Activated effector memory CD4-positive, alpha-beta T cell treated with anti-CD3 and anti-CD28 coated beads, Interleukin-2, amount 50 U/mL, for 16 hours (primary cell): Measurements from ENCODE around the gene KLHL13.
"Not testable (repeated sequence)": the region's sequence is repeated elsewhere in the genome, so short reads cannot be mapped to it uniquely, and the experiment has no call there.

ENCODE experiments used
- DNase-seq: peaks from one replicate; pipeline ENCODE4 v3.0.0-alpha.2; 2020

The KLHL13 gene

GRCh38 chrX:118066867-118067515 is 49.6 kb downstream of the KLHL13 start:
- no peak for DNase-seq

- no peak for DNase-seq
These were observed 53.6 kb downstream of the KLHL13 start for GRCh38 chrX:118062817-118063615.

- DNase-seq, result no peak
These were observed 54.4 kb downstream of the KLHL13 start for GRCh38 chrX:118062048-118062789.

- DNase-seq, result no peak
These were observed 57.7 kb downstream of the KLHL13 start for GRCh38 chrX:118058924-118059323.

GRCh38 chrX:118056870-118057269 is 59.7 kb downstream of the KLHL13 start:
- no peak for DNase-seq

GRCh38 chrX:118049713-118050112 is 66.9 kb downstream of the KLHL13 start:
- no peak for DNase-seq

GRCh38 chrX:118047446-118048186 is 69.0 kb downstream of the KLHL13 start:
- DNase-seq, result no peak

GRCh38 chrX:118039591-118039990 is 77.0 kb downstream of the KLHL13 start:
- DNase-seq, result no peak

GRCh38 chrX:118038614-118039365 is 77.8 kb downstream of the KLHL13 start:
- DNase-seq, result no peak

- no peak for DNase-seq
These were observed 90.0 kb downstream of the KLHL13 start for GRCh38 chrX:118026631-118027030.

GRCh38 chrX:118025226-118025625 is 91.4 kb downstream of the KLHL13 start:
- DNase-seq, result no peak

GRCh38 chrX:118024482-118024881 is 92.1 kb downstream of the KLHL13 start:
- DNase-seq, result no peak

- no peak for DNase-seq
These were observed 93.9 kb downstream of the KLHL13 start for GRCh38 chrX:118022753-118023152.

- DNase-seq, result no peak
These were observed 100.2 kb downstream of the KLHL13 start for GRCh38 chrX:118016422-118016821.

- DNase-seq, result not testable (repeated sequence)
These were observed 114.2 kb downstream of the KLHL13 start for GRCh38 chrX:118002417-118002816.

GRCh38 chrX:118000518-118000917 is 116.1 kb downstream of the KLHL13 start:
- no peak for DNase-seq

- no peak for DNase-seq
These were observed 118.4 kb downstream of the KLHL13 start for GRCh38 chrX:117998171-117998570.

GRCh38 chrX:117996918-117997480 is 119.6 kb downstream of the KLHL13 start:
- no peak for DNase-seq

- no peak for DNase-seq
These were observed 120.2 kb downstream of the KLHL13 start for GRCh38 chrX:117996408-117996807.

- no peak for DNase-seq
These were observed 121.2 kb downstream of the KLHL13 start for GRCh38 chrX:117995378-117995777.

GRCh38 chrX:117992192-117992723 is 124.4 kb downstream of the KLHL13 start:
- DNase-seq, result no peak

- DNase-seq, result no peak
These were observed 126.2 kb downstream of the KLHL13 start for GRCh38 chrX:117990438-117990837.
